Left cardiac atrium (tissue), 4 donors: ENCODE measurements around the gene DAB2. TPM values are rescaled to one million over a fixed set of nuclear protein-coding genes. Genes with fewer than 3 reads are reported as not detected.

Experiments used
- ATAC-seq, 2 donors: fragments of 200-7000 bp; cut with Tn5 transposase; one replicate each; pipeline ENCODE4 v1.9.1; 2020; ENCODE audit warnings: mild to moderate bottlenecking in 2 of 2, moderate library complexity in 2 of 2
- DNase-seq: peaks from one replicate; pipeline ENCODE4 v3.0.0-alpha.2; 2020
- intact Hi-C, 2 donors: fragments of 100-400 bp; cut with DNase I; formaldehyde crosslinking; loops; one replicate each; pipeline versions ENCODE4 v1.14.1 to v1.15.1; 2022 to 2023
- long read RNA-seq: library from polyadenylated mRNA; unstranded; transcript quantifications from one replicate; pipeline ENCODE4 v2.0.0, GENCODE V29; 2021
- total RNA-seq, 2 donors: library from RNA; stranded (reverse); fragmentation: NEBNext Ultra II Directional; extraction: Animal tissue kit (Norgen Biotek cat#: 25700); gene quantifications; one replicate each; pipeline ENCODE4 v1.2.1, GENCODE V29; 2021
- donor health status: DM: no; HTN: yes; CAD: no.
- donor health status: DM: no; HTN: yes; CAD: no; lungs with severe emphysema.
- donor health status: DM: yes; HTN: yes; CAD: no.
- donor health status: Dilated cardiomyopathy.

Gene DAB2
- 10 to 100 TPM; 58.2 to 67.3 TPM for total RNA-seq
- long read RNA-seq, full-length matches to known transcripts: 8 of 23 reads
- long read RNA-seq, partial matches to known transcripts: 10 of 23 reads
- long read RNA-seq, other reads (novel, unspliced or antisense): 5 of 23 reads

GRCh38 chr5:39424736-39425637 lies at the start of gene DAB2:
Gene DAB2 (minus strand): TSS chr5:39424980. CDS start chr5:39394320, 30,660 bp downstream.
- peak; percentile 83 to 85 for ATAC-seq
- peak; percentile 89 for DNase-seq
- intact Hi-C loops: loop anchor here in 1 of 2 donors (5.0 kb wide), 2 partner anchors 97 to 122 kb away; no protein-coding TSS in a partner anchor

GRCh38 chr5:39473156-39473775 lies 48.5 kb upstream of the DAB2 start:
- DNase-seq: no peak
- ATAC-seq: peak in 1 of 2 donors; percentile 70
- intact Hi-C loops: no loop called here

- intact Hi-C loops: no loop called here
- DNase-seq (no peak), ATAC-seq (no peak)
Measured at GRCh38 chr5:39471836-39472508, 47.2 kb upstream of the DAB2 start.

- ATAC-seq: no peak
- intact Hi-C loops: no loop called here
Measured at GRCh38 chr5:39470811-39471210, 46.0 kb upstream of the DAB2 start.

GRCh38 chr5:39469777-39470415 lies 45.1 kb upstream of the DAB2 start:
- peak; percentile 50 to 66 for ATAC-seq

More at GRCh38 chr5:39470811-39471210, 46.0 kb upstream of the DAB2 start:
- no peak for DNase-seq

GRCh38 chr5:39469176-39469575 lies 44.4 kb upstream of the DAB2 start:
- no peak for DNase-seq
- intact Hi-C loops: no loop called here
- ATAC-seq: peak in 1 of 2 donors; percentile 25

More at GRCh38 chr5:39469777-39470415, 45.1 kb upstream of the DAB2 start:
- intact Hi-C loops: no loop called here
- DNase-seq: no peak

GRCh38 chr5:39466846-39467245 lies 42.1 kb upstream of the DAB2 start:
- intact Hi-C loops: no loop called here
- ATAC-seq (peak in 1 of 2 donors; percentile 44), DNase-seq (no peak)

GRCh38 chr5:39465843-39466242 lies 41.1 kb upstream of the DAB2 start:
- ATAC-seq: no peak
- intact Hi-C loops: no loop called here
- no peak for DNase-seq

GRCh38 chr5:39465097-39465496 lies 40.3 kb upstream of the DAB2 start:
- DNase-seq (no peak), ATAC-seq (no peak)
- intact Hi-C loops: no loop called here

GRCh38 chr5:39464088-39464487 lies 39.3 kb upstream of the DAB2 start:
- ATAC-seq (no peak), DNase-seq (no peak)
- intact Hi-C loops: no loop called here

- ATAC-seq: no peak
- intact Hi-C loops: no loop called here
- DNase-seq: no peak
Measured at GRCh38 chr5:39462211-39462610, 37.4 kb upstream of the DAB2 start.

- peak; percentile 70 to 78 for ATAC-seq
- intact Hi-C loops: no loop called here
- peak; percentile 21 for DNase-seq
Measured at GRCh38 chr5:39461007-39461682, 36.4 kb upstream of the DAB2 start.

GRCh38 chr5:39459907-39460306 lies 35.1 kb upstream of the DAB2 start:
- DNase-seq: no peak
- intact Hi-C loops: no loop called here
- no peak for ATAC-seq

- ATAC-seq (peak in 1 of 2 donors; percentile 23), DNase-seq (no peak)
Measured at GRCh38 chr5:39459071-39459470, 34.3 kb upstream of the DAB2 start.

GRCh38 chr5:39455645-39456044 lies 30.9 kb upstream of the DAB2 start:
- ATAC-seq: no peak
- DNase-seq: no peak
- intact Hi-C loops: no loop called here

More at GRCh38 chr5:39459071-39459470, 34.3 kb upstream of the DAB2 start:
- intact Hi-C loops: no loop called here

- ATAC-seq: no peak
- DNase-seq: no peak
- intact Hi-C loops: no loop called here
Measured at GRCh38 chr5:39453606-39454005, 28.8 kb upstream of the DAB2 start.

GRCh38 chr5:39452846-39453245 lies 28.1 kb upstream of the DAB2 start:
- no peak for DNase-seq
- intact Hi-C loops: no loop called here
- ATAC-seq: no peak

- DNase-seq (no peak), ATAC-seq (no peak)
- intact Hi-C loops: no loop called here
Measured at GRCh38 chr5:39451276-39451941, 26.6 kb upstream of the DAB2 start.
